Neural progenitor cell (in vitro differentiated cells): Measurements from ENCODE around the gene PROC. TPM values are rescaled to one million over a fixed set of nuclear protein-coding genes. Genes with fewer than 3 reads are reported as not detected.

Experiments
- DNase-seq: peaks from one replicate; pipeline ENCODE4 v3.0.0-alpha.2; 2016; ENCODE audit warnings: low spot score
- H2AFZ ChIP-seq: fragments of 200-600 bp; sonication (generic); replicated peaks from 2 replicates; pipeline ENCODE4 v1.6.1; 2016; ENCODE audit warnings: antibody characterized with exemption
- H3F3A ChIP-seq: fragments of 200-600 bp; sonication (generic); 2 replicates; pipeline ENCODE4 v1.6.1; 2016; ENCODE audit warnings: antibody characterized with exemption, low read depth
- H3K27ac ChIP-seq: fragments of 200-600 bp; sonication (generic); 2 replicates; pipeline ENCODE4 v1.5.1; 2016; ENCODE audit warnings: mild to moderate bottlenecking
- H3K27me3 ChIP-seq: fragments of 200-600 bp; sonication (generic); 2 replicates; pipeline ENCODE4 v1.6.1; 2016; ENCODE audit warnings: mild to moderate bottlenecking, moderate library complexity
- H3K36me3 ChIP-seq: fragments of 200-600 bp; sonication (generic); 2 replicates; pipeline ENCODE4 v1.5.1; 2016
- H3K4me1 ChIP-seq: fragments of 200-600 bp; sonication (generic); 2 replicates; pipeline ENCODE4 v1.6.1; 2016; ENCODE audit warnings: mixed run types
- H3K4me2 ChIP-seq: fragments of 200-600 bp; sonication (generic); 2 replicates; pipeline ENCODE4 v1.6.1; 2016
- H3K4me3 ChIP-seq: fragments of 200-600 bp; sonication (generic); 2 replicates; pipeline ENCODE4 v1.5.1; 2016
- H3K79me2 ChIP-seq: fragments of 200-600 bp; sonication (generic); 2 replicates; pipeline ENCODE4 v1.6.1; 2016; ENCODE audit warnings: low read depth
- H3K9ac ChIP-seq: fragments of 200-600 bp; sonication (generic); 2 replicates; pipeline ENCODE4 v1.6.1; 2016
- H3K9me3 ChIP-seq: fragments of 200-600 bp; sonication (generic); 2 replicates; pipeline ENCODE4 v1.5.1; 2016; ENCODE audit warnings: low read depth
- H4K20me1 ChIP-seq: fragments of 200-600 bp; sonication (generic); 2 replicates; pipeline ENCODE4 v1.6.1; 2016; ENCODE audit warnings: low read depth
- H3K27ac Mint-ChIP-seq: 3 replicates; pipeline ENCODE4 v1.8.0; 2021; ENCODE audit warnings: mixed read lengths
- H3K27me3 Mint-ChIP-seq: 2 replicates; pipeline ENCODE4 v1.8.0; 2022; ENCODE audit warnings: low read depth, mild to moderate bottlenecking, inconsistent platforms, moderate library complexity, mixed read lengths; ENCODE audit not compliant: insufficient read depth
- H3K36me3 Mint-ChIP-seq: 3 replicates; pipeline ENCODE4 v1.8.0; 2021; ENCODE audit warnings: mixed read lengths
- H3K4me1 Mint-ChIP-seq: 3 replicates; pipeline ENCODE4 v1.8.0; 2021; ENCODE audit warnings: mixed read lengths
- H3K4me3 Mint-ChIP-seq: 3 replicates; pipeline ENCODE4 v1.8.0; 2021; ENCODE audit warnings: mild to moderate bottlenecking, moderate library complexity, mixed read lengths
- H3K9me3 Mint-ChIP-seq: 3 replicates; pipeline ENCODE4 v1.8.0; 2020; ENCODE audit warnings: mixed read lengths
- EZH2 ChIP-seq: fragments of 200-600 bp; sonication (generic); IDR thresholded peaks from 2 replicates; pipeline ENCODE4 v1.6.1; 2017; ENCODE audit warnings: antibody characterized with exemption, mild to moderate bottlenecking, moderate library complexity
- EZH2phosphoT487 ChIP-seq: fragments of 200-600 bp; sonication (generic); IDR thresholded peaks from 2 replicates; pipeline ENCODE4 v1.6.1; 2017; ENCODE audit warnings: antibody characterized with exemption
- total RNA-seq: library from RNA; depleted of rRNA; stranded (reverse); fragments of >200 nt; gene quantifications from 2 replicates; pipeline ENCODE4 v1.2.3, GENCODE V29; 2015; ENCODE audit warnings: low replicate concordance
- TF ChIP-seq, protein P1 (sequence below): fragments of 200-600 bp; sonication (generic); IDR thresholded peaks from 2 replicates; pipeline ENCODE4 v1.5.1; 2017; ENCODE audit warnings: antibody characterized with exemption, mild to moderate bottlenecking

Gene PROC
- total RNA-seq, 1 donor from 2014 or later = not detected

DNA sequence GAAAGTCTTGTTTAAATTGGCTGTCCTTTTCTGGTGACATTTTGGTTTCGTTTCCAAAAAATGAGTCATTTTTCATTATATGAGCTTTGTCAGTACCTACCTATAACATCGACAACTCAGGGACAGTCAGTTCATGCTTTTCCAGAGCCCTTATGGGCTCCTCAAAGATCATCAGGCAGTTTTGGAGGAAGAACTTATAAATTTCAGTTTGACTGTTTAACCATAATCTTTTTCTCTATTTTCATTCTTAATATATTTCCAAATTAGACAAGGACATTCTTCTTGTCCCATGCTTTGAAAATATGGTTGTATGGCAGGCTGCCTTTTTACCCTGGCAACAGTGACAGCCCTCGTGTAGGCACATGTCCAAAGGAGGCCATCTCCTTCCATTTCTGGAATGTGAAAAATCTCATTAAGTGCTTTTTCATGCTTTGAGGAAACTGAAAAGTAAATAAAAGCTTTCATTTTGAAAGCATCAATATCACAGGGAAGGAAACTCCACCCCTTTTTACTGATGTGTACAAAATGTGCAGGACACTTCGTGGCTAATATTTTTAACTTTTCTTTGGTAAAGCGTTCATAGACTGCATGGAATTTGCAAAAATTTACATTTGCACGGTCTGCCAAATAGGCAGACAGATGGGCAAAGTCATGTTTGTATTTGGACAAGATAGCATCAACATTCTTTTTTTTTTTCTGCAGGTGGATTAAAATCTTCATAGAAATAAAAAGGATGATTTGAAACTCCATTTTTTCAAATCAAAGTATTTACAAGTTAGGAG, 7.2 kb upstream of the PROC start:
- DNase-seq = no peak
- Histone ChIP-seq H3K9me3 (no peaks in the 10 kb centered on the region), H3F3A (peaks cover 19% of the 10 kb centered on the region), H3K27me3 (peaks cover 22% of the 10 kb centered on the region), H3K36me3 (no peaks in the 10 kb centered on the region), H3K4me1 (peaks cover under 1% of the 10 kb centered on the region), H3K9ac (no peak overlapping the region), H4K20me1 (no peaks in the 10 kb centered on the region), H3K27ac (no peak overlapping the region), H3K4me3 (no peak overlapping the region), H2AFZ (no peak overlapping the region), H3K4me2 (no peak overlapping the region), H3K79me2 (no peaks in the 10 kb centered on the region)
- peaks cover 3% of the 10 kb centered on the region for H3K9me3 Mint-ChIP-seq
- H3K4me1 Mint-ChIP-seq = peaks cover 28% of the 10 kb centered on the region
- H3K27ac Mint-ChIP-seq = no peak overlapping the region
- no peak for TF ChIP-seq EZH2phosphoT487
- TF ChIP-seq, protein P1, sequence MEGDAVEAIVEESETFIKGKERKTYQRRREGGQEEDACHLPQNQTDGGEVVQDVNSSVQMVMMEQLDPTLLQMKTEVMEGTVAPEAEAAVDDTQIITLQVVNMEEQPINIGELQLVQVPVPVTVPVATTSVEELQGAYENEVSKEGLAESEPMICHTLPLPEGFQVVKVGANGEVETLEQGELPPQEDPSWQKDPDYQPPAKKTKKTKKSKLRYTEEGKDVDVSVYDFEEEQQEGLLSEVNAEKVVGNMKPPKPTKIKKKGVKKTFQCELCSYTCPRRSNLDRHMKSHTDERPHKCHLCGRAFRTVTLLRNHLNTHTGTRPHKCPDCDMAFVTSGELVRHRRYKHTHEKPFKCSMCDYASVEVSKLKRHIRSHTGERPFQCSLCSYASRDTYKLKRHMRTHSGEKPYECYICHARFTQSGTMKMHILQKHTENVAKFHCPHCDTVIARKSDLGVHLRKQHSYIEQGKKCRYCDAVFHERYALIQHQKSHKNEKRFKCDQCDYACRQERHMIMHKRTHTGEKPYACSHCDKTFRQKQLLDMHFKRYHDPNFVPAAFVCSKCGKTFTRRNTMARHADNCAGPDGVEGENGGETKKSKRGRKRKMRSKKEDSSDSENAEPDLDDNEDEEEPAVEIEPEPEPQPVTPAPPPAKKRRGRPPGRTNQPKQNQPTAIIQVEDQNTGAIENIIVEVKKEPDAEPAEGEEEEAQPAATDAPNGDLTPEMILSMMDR = no peak
- TF ChIP-seq EZH2 = no peak
- H3K27me3 Mint-ChIP-seq = peaks cover under 1% of the 10 kb centered on the region
- no peaks in the 10 kb centered on the region for H3K36me3 Mint-ChIP-seq
- no peak overlapping the region for H3K4me3 Mint-ChIP-seq

- no peak overlapping the region for H3K27ac Mint-ChIP-seq
- peaks cover 3% of the 10 kb centered on the region for H3K9me3 Mint-ChIP-seq
- H3F3A ChIP-seq = peaks cover 19% of the 10 kb centered on the region
- H3K27ac ChIP-seq = no peak overlapping the region
- no peaks in the 10 kb centered on the region for H4K20me1 ChIP-seq
- no peak overlapping the region for H2AFZ ChIP-seq
- H3K9me3 ChIP-seq = no peaks in the 10 kb centered on the region
- no peak for DNase-seq
- peaks cover 34% of the 10 kb centered on the region for H3K4me1 Mint-ChIP-seq
- peaks cover 5% of the 10 kb centered on the region for H3K27me3 Mint-ChIP-seq
- peaks cover 5% of the 10 kb centered on the region for H3K4me1 ChIP-seq
- no peak overlapping the region for H3K4me2 ChIP-seq
- no peak overlapping the region for H3K4me3 Mint-ChIP-seq
- H3K9ac ChIP-seq = no peak overlapping the region
- TF ChIP-seq EZH2 (no peak), EZH2phosphoT487 (no peak)
- TF ChIP-seq, protein P1 = no peak
- no peaks in the 10 kb centered on the region for H3K79me2 ChIP-seq
- H3K4me3 ChIP-seq = no peak overlapping the region
- no peaks in the 10 kb centered on the region for H3K36me3 Mint-ChIP-seq
- H3K36me3 ChIP-seq = no peaks in the 10 kb centered on the region
- H3K27me3 ChIP-seq = peaks cover 30% of the 10 kb centered on the region
Measured at GRCh38 chr2:127411653-127412369, 6.4 kb upstream of the PROC start.

DNA sequence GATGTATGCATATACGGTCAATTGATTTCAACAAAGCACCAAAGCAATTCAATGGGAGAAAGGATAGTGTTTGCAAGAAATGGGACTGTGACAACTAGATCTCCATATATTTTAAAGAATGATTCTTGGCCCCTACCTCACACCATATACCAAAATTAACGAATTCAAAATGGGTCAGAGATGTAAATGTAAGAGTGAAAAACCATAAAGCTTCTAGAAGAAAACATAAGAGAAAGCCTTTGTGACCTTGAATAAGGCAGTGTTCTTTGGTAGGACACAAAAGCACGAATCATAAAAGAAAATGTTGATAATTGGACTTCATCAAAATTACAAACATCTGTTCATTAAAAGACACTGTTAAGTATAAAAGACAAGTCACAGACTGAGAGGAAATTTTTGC, 5.0 kb upstream of the PROC start:
- no peak for DNase-seq
- Histone ChIP-seq H3K4me3 (no peak overlapping the region), H3K9me3 (no peaks in the 10 kb centered on the region), H3K79me2 (no peaks in the 10 kb centered on the region), H3K9ac (no peak overlapping the region), H3K4me1 (peaks cover 5% of the 10 kb centered on the region), H3K27me3 (peaks cover 44% of the 10 kb centered on the region), H3K4me2 (no peak overlapping the region), H3K36me3 (no peaks in the 10 kb centered on the region), H4K20me1 (no peaks in the 10 kb centered on the region), H2AFZ (no peak overlapping the region), H3F3A (peaks cover 14% of the 10 kb centered on the region), H3K27ac (no peak overlapping the region)
- H3K9me3 Mint-ChIP-seq = peaks cover 3% of the 10 kb centered on the region
- H3K4me1 Mint-ChIP-seq = peaks cover 33% of the 10 kb centered on the region
- TF ChIP-seq, protein P1 = no peak
- TF ChIP-seq EZH2phosphoT487 (no peak), EZH2 (no peak)
- no peak overlapping the region for H3K4me3 Mint-ChIP-seq
- H3K27ac Mint-ChIP-seq = no peak overlapping the region
- peaks cover 15% of the 10 kb centered on the region for H3K27me3 Mint-ChIP-seq
- no peaks in the 10 kb centered on the region for H3K36me3 Mint-ChIP-seq
